HL-60 (cell line): ENCODE results near the gene COL4A4.

Source experiments
- POLR2AphosphoS5 ChIP-seq: IDR thresholded peaks from 2 replicates; pipeline ENCODE4 v1.6.1; 2012; ENCODE audit warnings: low read depth
- TF ChIP-seq, protein P1 (sequence below): IDR thresholded peaks from one replicate; pipeline ENCODE4 v1.5.1; 2011; ENCODE audit warnings: low read length, control low read depth, inconsistent platforms; ENCODE audit not compliant: insufficient read depth

- no peak for TF ChIP-seq POLR2AphosphoS5
- TF ChIP-seq, protein P1, sequence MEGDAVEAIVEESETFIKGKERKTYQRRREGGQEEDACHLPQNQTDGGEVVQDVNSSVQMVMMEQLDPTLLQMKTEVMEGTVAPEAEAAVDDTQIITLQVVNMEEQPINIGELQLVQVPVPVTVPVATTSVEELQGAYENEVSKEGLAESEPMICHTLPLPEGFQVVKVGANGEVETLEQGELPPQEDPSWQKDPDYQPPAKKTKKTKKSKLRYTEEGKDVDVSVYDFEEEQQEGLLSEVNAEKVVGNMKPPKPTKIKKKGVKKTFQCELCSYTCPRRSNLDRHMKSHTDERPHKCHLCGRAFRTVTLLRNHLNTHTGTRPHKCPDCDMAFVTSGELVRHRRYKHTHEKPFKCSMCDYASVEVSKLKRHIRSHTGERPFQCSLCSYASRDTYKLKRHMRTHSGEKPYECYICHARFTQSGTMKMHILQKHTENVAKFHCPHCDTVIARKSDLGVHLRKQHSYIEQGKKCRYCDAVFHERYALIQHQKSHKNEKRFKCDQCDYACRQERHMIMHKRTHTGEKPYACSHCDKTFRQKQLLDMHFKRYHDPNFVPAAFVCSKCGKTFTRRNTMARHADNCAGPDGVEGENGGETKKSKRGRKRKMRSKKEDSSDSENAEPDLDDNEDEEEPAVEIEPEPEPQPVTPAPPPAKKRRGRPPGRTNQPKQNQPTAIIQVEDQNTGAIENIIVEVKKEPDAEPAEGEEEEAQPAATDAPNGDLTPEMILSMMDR: no peak
These were observed 38.5 kb downstream of the COL4A4 start for GRCh38 chr2:227125506-227125905.
